Measurements from ENCODE around the gene POMT2.
"Not testable (repeated sequence)": the region's sequence is repeated elsewhere in the genome, so short reads cannot be mapped to it uniquely, and the experiment has no call there.

Gene POMT2

GRCh38 chr14:77320238-77320935 is at the start of gene POMT2:
TSS of gene POMT2 (minus strand) at chr14:77320883. CDS start at chr14:77320681, 202 bp downstream.
- DNase-seq (ENCODE audit: low read depth), result peak; percentile 90

- DNase-seq (ENCODE audit: low read depth), result no peak
Observed at GRCh38 chr14:77369285-77369684, 48.6 kb upstream of the POMT2 start.

GRCh38 chr14:77364146-77364545 is 43.5 kb upstream of the POMT2 start:
- DNase-seq (ENCODE audit: low read depth), result no peak

- DNase-seq (ENCODE audit: low read depth), result no peak
Observed at GRCh38 chr14:77359626-77360025, 38.9 kb upstream of the POMT2 start.

- no peak for DNase-seq (ENCODE audit: low read depth)
Observed at GRCh38 chr14:77356899-77357298, 36.2 kb upstream of the POMT2 start.

- no peak for DNase-seq (ENCODE audit: low read depth)
Observed at GRCh38 chr14:77355811-77356210, 35.1 kb upstream of the POMT2 start.

GRCh38 chr14:77353469-77354141 is 32.9 kb upstream of the POMT2 start:
- DNase-seq (ENCODE audit: low read depth), result no peak

GRCh38 chr14:77347751-77348150 is 27.1 kb upstream of the POMT2 start:
- no peak for DNase-seq (ENCODE audit: low read depth)

- DNase-seq (ENCODE audit: low read depth), result no peak
Observed at GRCh38 chr14:77346495-77346894, 25.8 kb upstream of the POMT2 start.

- DNase-seq (ENCODE audit: low read depth), result no peak
Observed at GRCh38 chr14:77344377-77344996, 23.8 kb upstream of the POMT2 start.

GRCh38 chr14:77343662-77344061 is 23.0 kb upstream of the POMT2 start:
- no peak for DNase-seq (ENCODE audit: low read depth)

GRCh38 chr14:77342726-77343397 is 22.2 kb upstream of the POMT2 start:
- DNase-seq (ENCODE audit: low read depth), result no peak

- DNase-seq (ENCODE audit: low read depth), result no peak
Observed at GRCh38 chr14:77340389-77340788, 19.7 kb upstream of the POMT2 start.

GRCh38 chr14:77339407-77339806 is 18.7 kb upstream of the POMT2 start:
- DNase-seq (ENCODE audit: low read depth), result no peak

GRCh38 chr14:77338302-77338701 is 17.6 kb upstream of the POMT2 start:
- DNase-seq (ENCODE audit: low read depth), result no peak

- DNase-seq (ENCODE audit: low read depth), result no peak
Observed at GRCh38 chr14:77337880-77338279, 17.2 kb upstream of the POMT2 start.

GRCh38 chr14:77337255-77337654 is 16.6 kb upstream of the POMT2 start:
- not testable (repeated sequence) for DNase-seq (ENCODE audit: low read depth)

- no peak for DNase-seq (ENCODE audit: low read depth)
Observed at GRCh38 chr14:77335576-77335975, 14.9 kb upstream of the POMT2 start.

- no peak for DNase-seq (ENCODE audit: low read depth)
Observed at GRCh38 chr14:77329872-77330271, 9.2 kb upstream of the POMT2 start.

GRCh38 chr14:77327111-77327510 is 6.4 kb upstream of the POMT2 start:
- DNase-seq (ENCODE audit: low read depth), result no peak

GRCh38 chr14:77325746-77326094 is 5.0 kb upstream of the POMT2 start:
- no peak for DNase-seq (ENCODE audit: low read depth)

GRCh38 chr14:77324816-77325745 is 4.4 kb upstream of the POMT2 start:
- no peak for DNase-seq (ENCODE audit: low read depth)
